ENCODE data around the gene MAN2B2.

The MAN2B2 gene

GRCh38 chr4:6568689-6569332 is 6.2 kb upstream of the MAN2B2 start:
- no peak for DNase-seq
- H3K27ac ChIP-seq: no peak overlapping the region
- no peaks in the 10 kb centered on the region for H3K36me3 ChIP-seq
- no peak for TF ChIP-seq CTCF (IDR thresholded peaks at IDR 0.05; ENCODE audit: low read depth, low read length)
- no peak overlapping the region for H3K4me3 ChIP-seq (ENCODE audit: low read depth, low read length)
- peaks cover 2% of the 10 kb centered on the region for H3K9me3 ChIP-seq (ENCODE audit: severe bottlenecking)
- H3K27me3 ChIP-seq (ENCODE audit: insufficient read depth, low read depth, severe bottlenecking): peaks cover 14% of the 10 kb centered on the region

GRCh38 chr4:6571608-6572007 is 3.4 kb upstream of the MAN2B2 start:
- TF ChIP-seq CTCF (IDR thresholded peaks at IDR 0.05; ENCODE audit: low read depth, low read length): no peak
- no peak overlapping the region for H3K4me3 ChIP-seq (ENCODE audit: low read depth, low read length)

GRCh38 chr4:6573551-6573950 is 1.4 kb upstream of the MAN2B2 start:
- no peak for TF ChIP-seq CTCF (IDR thresholded peaks at IDR 0.05; ENCODE audit: low read depth, low read length)
- Histone ChIP-seq H3K27ac (no peak overlapping the region), H3K9me3 (ENCODE audit: severe bottlenecking) (peaks cover 2% of the 10 kb centered on the region), H3K4me3 (ENCODE audit: low read depth, low read length) (no peak overlapping the region), H3K36me3 (peaks cover 7% of the 10 kb centered on the region), H3K27me3 (ENCODE audit: insufficient read depth, low read depth, severe bottlenecking) (no peaks in the 10 kb centered on the region)
- DNase-seq: no peak

More at GRCh38 chr4:6571608-6572007, 3.4 kb upstream of the MAN2B2 start:
- no peak for DNase-seq
- H3K36me3 ChIP-seq: no peaks in the 10 kb centered on the region
- H3K9me3 ChIP-seq (ENCODE audit: severe bottlenecking): peaks cover 2% of the 10 kb centered on the region
- no peak overlapping the region for H3K27ac ChIP-seq
- no peaks in the 10 kb centered on the region for H3K27me3 ChIP-seq (ENCODE audit: insufficient read depth, low read depth, severe bottlenecking)

GRCh38 chr4:6573986-6574746 is 823 bp upstream of the MAN2B2 start:
- Histone ChIP-seq H3K36me3 (peaks cover 9% of the 10 kb centered on the region), H3K27ac (peak overlapping the region; percentile 74), H3K4me3 (ENCODE audit: low read depth, low read length) (peak overlapping the region; percentile 58), H3K9me3 (ENCODE audit: severe bottlenecking) (peaks cover 2% of the 10 kb centered on the region), H3K27me3 (ENCODE audit: insufficient read depth, low read depth, severe bottlenecking) (no peaks in the 10 kb centered on the region)
- no peak for DNase-seq
- TF ChIP-seq CTCF (IDR thresholded peaks at IDR 0.05; ENCODE audit: low read depth, low read length): peak; percentile 54

GRCh38 chr4:6575503-6576240 is 683 bp downstream of the MAN2B2 start:
- no peak for TF ChIP-seq CTCF (IDR thresholded peaks at IDR 0.05; ENCODE audit: low read depth, low read length)
- peak overlapping the region; percentile 60 for H3K27ac ChIP-seq

More at GRCh38 chr4:6575503-6576240, 683 bp downstream of the MAN2B2 start:
- Histone ChIP-seq H3K27me3 (ENCODE audit: insufficient read depth, low read depth, severe bottlenecking) (no peaks in the 10 kb centered on the region), H3K4me3 (ENCODE audit: low read depth, low read length) (peak overlapping the region; percentile 66), H3K36me3 (peaks cover 23% of the 10 kb centered on the region), H3K9me3 (ENCODE audit: severe bottlenecking) (peaks cover 2% of the 10 kb centered on the region)
- no peak for DNase-seq

All from WERI-Rb-1 (cell line).